A549 (cell line): Measurements from ENCODE around the gene CCL3. TPM values are rescaled to one million over a fixed set of nuclear protein-coding genes. Genes with fewer than 3 reads are reported as not detected.
"Not testable (repeated sequence)": the region's sequence is repeated elsewhere in the genome, so short reads cannot be mapped to it uniquely, and the experiment has no call there.

Experiments
- ATAC-seq, 2 experiments: fragments of 200-7000 bp in 1 of 2; fragments of >200 bp in 1 of 2; cut with Nextera tagmentation in 1 of 2; cut with Tn5 transposase in 1 of 2; 3 replicates each; pipeline versions ENCODE4 v1.8.0 to v1.9.1; 2018 to 2020; ENCODE audit warnings: mild to moderate bottlenecking in 1 of 2, moderate library complexity in 1 of 2
- CTCF ChIA-PET: fragments of 300-600 bp; sonication (Branson Sonifier 250); formaldehyde crosslinking; extraction: SDS; loops from one replicate; lab custom pipeline; 2021; ENCODE audit warnings: antibody characterized with exemption, inconsistent platforms; lab: Yijun Ruan, JAX
- POLR2A ChIA-PET: fragments of 350-600 bp; formaldehyde crosslinking; extraction: SDS; loops from one replicate; lab custom pipeline; 2021; ENCODE audit warnings: antibody characterized with exemption, inconsistent platforms; lab: Yijun Ruan, JAX
- DNase-seq, 2 experiments: peaks; one replicate each; pipeline versions ENCODE4 v3.0.0 to v3.0.0-alpha.2; 2011 to 2016; ENCODE audit warnings: low read depth in 1 of 2, low spot score in 1 of 2
- FAIRE-seq: peaks from 2 replicates; lab custom pipeline; 2011; peaks lifted over from hg19 to GRCh38; lab: Jason Lieb, UNC
- H3K27ac ChIP-seq, 2 experiments: fragments of >200 bp; sonication (Bioruptor Twin); formaldehyde crosslinking; 3 replicates each; pipeline ENCODE4 v1.5.1; 2016 to 2017
- H3K4me1 ChIP-seq: fragments of >200 bp; sonication (Bioruptor Twin); formaldehyde crosslinking; 3 replicates; pipeline ENCODE4 v1.6.1; 2016
- H3K4me2 ChIP-seq: fragments of >200 bp; sonication (Bioruptor Twin); formaldehyde crosslinking; 3 replicates; pipeline ENCODE4 v1.6.1; 2016
- H3K4me3 ChIP-seq: fragments of >200 bp; sonication (Bioruptor Twin); formaldehyde crosslinking; 3 replicates; pipeline ENCODE4 v1.5.1; 2016
- H3K9me3 ChIP-seq: fragments of >200 bp; sonication (Bioruptor Twin); formaldehyde crosslinking; 3 replicates; pipeline ENCODE4 v1.6.1; 2016
- BHLHE40 ChIP-seq: IDR thresholded peaks from 2 replicates; pipeline ENCODE4 v1.6.1; 2012; ENCODE audit warnings: low read depth, low read length, inconsistent platforms
- CBX8 ChIP-seq: fragments of 200-600 bp; sonication (generic); IDR thresholded peaks from 2 replicates; pipeline ENCODE4 v1.6.1; 2016
- CHD2 ChIP-seq: fragments of 150-350 bp; IDR thresholded peaks from 2 replicates; pipeline ENCODE4 v1.6.1; 2014; ENCODE audit warnings: low read length; ENCODE audit not compliant: partially characterized antibody
- ESRRA ChIP-seq: fragments of 150-350 bp; IDR thresholded peaks from 2 replicates; pipeline ENCODE4 v1.6.1; 2014; ENCODE audit warnings: mild to moderate bottlenecking, low read length, borderline replicate concordance
- GATA3 ChIP-seq: IDR thresholded peaks from 2 replicates; pipeline ENCODE4 v1.6.1; 2012; ENCODE audit warnings: borderline replicate concordance
- HDAC2 ChIP-seq: fragments of 200-600 bp; sonication (generic); IDR thresholded peaks from 2 replicates; pipeline ENCODE4 v1.6.1; 2016
- HEYL ChIP-seq: fragments of 250-450 bp; sonication (Bioruptor Pico); IDR thresholded peaks from 2 replicates; pipeline ENCODE4 v1.8.0; 2021; ENCODE audit warnings: mild to moderate bottlenecking, moderate library complexity
- HOXA7 ChIP-seq: fragments of 250-450 bp; sonication (Bioruptor Pico); IDR thresholded peaks from 2 replicates; pipeline ENCODE4 v1.5.0; 2020; ENCODE audit warnings: mild to moderate bottlenecking, moderate library complexity
- JUN ChIP-seq, 2 experiments: fragments of >200 bp; sonication (Bioruptor Twin); formaldehyde crosslinking; IDR thresholded peaks; 2 replicates in 1 of 2; 3 replicates in 1 of 2; pipeline ENCODE4 v1.6.1; 2016 to 2017
- JUNB ChIP-seq: fragments of >200 bp; sonication (Bioruptor Twin); formaldehyde crosslinking; IDR thresholded peaks from 2 replicates; pipeline ENCODE4 v1.6.1; 2016
- KDM1A ChIP-seq: fragments of 200-600 bp; sonication (generic); IDR thresholded peaks from 2 replicates; pipeline ENCODE4 v1.6.1; 2016; ENCODE audit warnings: low read depth, mild to moderate bottlenecking
- MYC ChIP-seq: IDR thresholded peaks from 2 replicates; pipeline ENCODE4 v1.6.1; 2012; ENCODE audit warnings: mild to moderate bottlenecking, inconsistent platforms, low read length, improper control_type of control experiment, borderline replicate concordance
- NPAS2 ChIP-seq: fragments of 250-450 bp; sonication (Bioruptor Pico); IDR thresholded peaks from 2 replicates; pipeline ENCODE4 v1.8.0; 2022; ENCODE audit warnings: mild to moderate bottlenecking, moderate library complexity, borderline replicate concordance
- NR3C1 ChIP-seq: fragments of >200 bp; sonication (Bioruptor Twin); formaldehyde crosslinking; IDR thresholded peaks from 3 replicates; pipeline ENCODE4 v1.6.1; 2017
- PHF8 ChIP-seq: fragments of 200-600 bp; sonication (generic); IDR thresholded peaks from 2 replicates; pipeline ENCODE4 v1.6.1; 2016; ENCODE audit warnings: low read depth, mild to moderate bottlenecking, antibody characterized with exemption, moderate library complexity, borderline replicate concordance
- POLR2A ChIP-seq: IDR thresholded peaks from 2 replicates; pipeline ENCODE4 v1.6.1; 2012; ENCODE audit warnings: mild to moderate bottlenecking, low read length
- RAD21 ChIP-seq, 2 experiments: fragments of >200 bp in 1 of 2; sonication (Bioruptor Twin) in 1 of 2; formaldehyde crosslinking in 1 of 2; IDR thresholded peaks in 1 of 2; conservative IDR thresholded peaks in 1 of 2; 2 replicates in 1 of 2; 3 replicates in 1 of 2; pipeline ENCODE4 v1.6.1; 2012 to 2018; ENCODE audit warnings: inconsistent platforms in 1 of 2
- RFX5 ChIP-seq: fragments of 450-650 bp; IDR thresholded peaks from 2 replicates; pipeline ENCODE4 v1.7.1; 2014; ENCODE audit warnings: antibody characterized with exemption, mild to moderate bottlenecking, moderate library complexity
- SMC3 ChIP-seq: fragments of >200 bp; sonication (Bioruptor Twin); formaldehyde crosslinking; IDR thresholded peaks from 3 replicates; pipeline ENCODE4 v1.6.1; 2018; ENCODE audit warnings: inconsistent platforms
- TFCP2L1 ChIP-seq: fragments of 250-450 bp; sonication (Bioruptor Pico); IDR thresholded peaks from 2 replicates; pipeline ENCODE4 v1.5.0; 2021; ENCODE audit warnings: mild to moderate bottlenecking
- TP53 ChIP-seq: fragments of 250-450 bp; sonication (Bioruptor Pico); IDR thresholded peaks from 2 replicates; pipeline ENCODE4 v1.5.0; 2021; ENCODE audit warnings: mild to moderate bottlenecking, moderate library complexity
- ZSCAN20 ChIP-seq: fragments of 250-450 bp; sonication (Bioruptor Pico); IDR thresholded peaks from 2 replicates; pipeline ENCODE4 v1.8.0; 2022; ENCODE audit warnings: mild to moderate bottlenecking, moderate library complexity
- WGBS: methylation state at CpG from one replicate; pipeline ENCODE4 v1.1.6; 2017; ENCODE audit errors: missing lambda C conversion rate; 5-methylcytosine and 5-hydroxymethylcytosine counted together
- polyA plus RNA-seq, 4 experiments: library from polyadenylated mRNA; depleted of rRNA in 3 of 4; stranded (reverse); fragments of >200 nt; fragmentation: RNase III in 1 of 4; extraction: RNeasy Plus Mini Kit Qiagen cat#74134 plus additional on column Dnase treatment in 1 of 4; gene quantifications; 2 replicates in 3 of 4; 3 replicates in 1 of 4; pipeline ENCODE4 v1.2.3, GENCODE V29; 2011 to 2017
- TF ChIP-seq, protein P1 (sequence below): fragments of >200 bp; sonication (Bioruptor Twin); formaldehyde crosslinking; IDR thresholded peaks from 2 replicates; pipeline ENCODE4 v1.6.1; 2016
- TF ChIP-seq, protein P2 (sequence below): fragments of 250-450 bp; sonication (Bioruptor Pico); IDR thresholded peaks from 2 replicates; pipeline ENCODE4 v1.5.0; 2020; ENCODE audit warnings: low read depth, mild to moderate bottlenecking, moderate library complexity
- TF ChIP-seq, protein P3 (sequence below): IDR thresholded peaks from 2 replicates; pipeline ENCODE4 v1.6.1; 2012; ENCODE audit warnings: low read depth, borderline replicate concordance
- TF ChIP-seq, protein P4 (sequence below): IDR thresholded peaks from 2 replicates; pipeline ENCODE4 v1.6.1; 2012

CCL3 gene
- polyA plus RNA-seq, 2 of the 4 experiments (the other 2 are of a cell fraction): not detected

DNA sequence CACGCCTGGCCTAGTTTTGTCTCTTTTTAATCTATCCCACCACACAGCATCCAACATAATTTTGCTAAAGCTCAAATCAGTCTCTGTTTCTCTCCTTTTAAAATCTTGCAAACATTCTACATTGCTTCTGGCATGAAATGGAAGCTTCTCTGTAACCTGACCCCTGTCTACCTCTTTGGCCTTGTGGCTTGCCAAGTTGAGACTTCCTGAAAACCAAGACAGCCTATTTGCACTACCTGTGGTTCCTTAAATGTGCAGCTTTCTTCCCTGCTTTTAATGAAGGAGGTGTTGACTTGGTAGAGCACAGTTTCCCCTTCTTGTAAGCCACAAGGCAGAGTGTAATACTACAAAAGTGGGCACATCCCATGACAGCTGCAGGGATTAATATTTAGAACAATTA, 6.0 kb upstream of the CCL3 start:
- FAIRE-seq: no peak
- no peak for ATAC-seq
- ChIA-PET POLR2A (no interaction called here), CTCF (no interaction called here)
- no peak for DNase-seq
- H3K27ac ChIP-seq: no peak overlapping the region
- H3K9me3 ChIP-seq: no peaks in the 10 kb centered on the region
- no peak overlapping the region for H3K4me2 ChIP-seq
- TF ChIP-seq, protein P1, sequence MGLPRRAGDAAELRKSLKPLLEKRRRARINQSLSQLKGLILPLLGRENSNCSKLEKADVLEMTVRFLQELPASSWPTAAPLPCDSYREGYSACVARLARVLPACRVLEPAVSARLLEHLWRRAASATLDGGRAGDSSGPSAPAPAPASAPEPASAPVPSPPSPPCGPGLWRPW: no peak
- TF ChIP-seq, protein P2, sequence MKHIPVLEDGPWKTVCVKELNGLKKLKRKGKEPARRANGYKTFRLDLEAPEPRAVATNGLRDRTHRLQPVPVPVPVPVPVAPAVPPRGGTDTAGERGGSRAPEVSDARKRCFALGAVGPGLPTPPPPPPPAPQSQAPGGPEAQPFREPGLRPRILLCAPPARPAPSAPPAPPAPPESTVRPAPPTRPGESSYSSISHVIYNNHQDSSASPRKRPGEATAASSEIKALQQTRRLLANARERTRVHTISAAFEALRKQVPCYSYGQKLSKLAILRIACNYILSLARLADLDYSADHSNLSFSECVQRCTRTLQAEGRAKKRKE (CRISPR knock-in tag): no peak
- TF ChIP-seq, protein P3, sequence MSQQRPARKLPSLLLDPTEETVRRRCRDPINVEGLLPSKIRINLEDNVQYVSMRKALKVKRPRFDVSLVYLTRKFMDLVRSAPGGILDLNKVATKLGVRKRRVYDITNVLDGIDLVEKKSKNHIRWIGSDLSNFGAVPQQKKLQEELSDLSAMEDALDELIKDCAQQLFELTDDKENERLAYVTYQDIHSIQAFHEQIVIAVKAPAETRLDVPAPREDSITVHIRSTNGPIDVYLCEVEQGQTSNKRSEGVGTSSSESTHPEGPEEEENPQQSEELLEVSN: no peak
- TF ChIP-seq CBX8: no peak
- TF ChIP-seq GATA3: no peak
- TF ChIP-seq RFX5: no peak
- no peak for TF ChIP-seq TP53 (CRISPR knock-in tag)
- 12% methylated on average over 1 of the region's 1 CpG for WGBS
- no peaks in the 10 kb centered on the region for H3K4me1 ChIP-seq
- H3K4me3 ChIP-seq: no peak overlapping the region

DNA sequence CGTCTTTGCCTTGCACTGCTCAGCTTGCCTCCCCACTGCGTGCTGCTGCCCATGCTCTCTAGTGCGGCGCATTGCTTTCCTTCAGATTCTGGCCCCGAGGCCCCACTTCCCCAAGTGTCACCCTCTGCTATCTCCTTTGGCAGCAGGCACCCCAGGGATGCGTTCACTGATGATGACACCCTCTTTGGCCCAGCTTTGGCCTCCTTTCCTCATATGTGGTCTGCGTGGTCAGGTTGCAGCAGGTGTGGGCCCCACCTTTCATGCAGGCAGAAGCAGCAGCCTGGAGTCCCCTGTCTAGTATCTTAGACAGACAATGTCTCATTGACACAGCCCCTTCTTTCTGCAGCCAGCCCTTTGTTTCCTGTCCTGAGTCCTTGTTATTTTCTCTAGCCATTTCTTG, 4.8 kb upstream of the CCL3 start:
- no peak for DNase-seq
- FAIRE-seq: no peak
- 41% methylated on average over 7 of the region's 7 CpGs for WGBS
- H3K27ac ChIP-seq: no peak overlapping the region
- TF ChIP-seq PHF8: no peak
- no peak for TF ChIP-seq HOXA7 (CRISPR knock-in tag)
- no peak for TF ChIP-seq NPAS2
- TF ChIP-seq ESRRA: no peak
- no peak for TF ChIP-seq SMC3
- TF ChIP-seq HEYL (CRISPR knock-in tag): no peak
- no peak for TF ChIP-seq JUN (IDR thresholded peaks at IDR 0.05)
- TF ChIP-seq TFCP2L1 (CRISPR knock-in tag): no peak
- no peak for TF ChIP-seq CHD2
- no peak for TF ChIP-seq NR3C1
- TF ChIP-seq ZSCAN20 (CRISPR knock-in tag): no peak
- TF ChIP-seq, protein P4, sequence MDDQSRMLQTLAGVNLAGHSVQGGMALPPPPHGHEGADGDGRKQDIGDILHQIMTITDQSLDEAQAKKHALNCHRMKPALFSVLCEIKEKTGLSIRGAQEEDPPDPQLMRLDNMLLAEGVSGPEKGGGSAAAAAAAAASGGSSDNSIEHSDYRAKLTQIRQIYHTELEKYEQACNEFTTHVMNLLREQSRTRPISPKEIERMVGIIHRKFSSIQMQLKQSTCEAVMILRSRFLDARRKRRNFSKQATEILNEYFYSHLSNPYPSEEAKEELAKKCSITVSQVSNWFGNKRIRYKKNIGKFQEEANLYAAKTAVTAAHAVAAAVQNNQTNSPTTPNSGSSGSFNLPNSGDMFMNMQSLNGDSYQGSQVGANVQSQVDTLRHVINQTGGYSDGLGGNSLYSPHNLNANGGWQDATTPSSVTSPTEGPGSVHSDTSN: no peak
- TF ChIP-seq CBX8: no peak
- TF ChIP-seq TP53 (CRISPR knock-in tag): no peak
- TF ChIP-seq KDM1A: no peak
- TF ChIP-seq JUNB: no peak
- ChIA-PET CTCF (no interaction called here), POLR2A (no interaction called here)
- H3K4me2 ChIP-seq: no peak overlapping the region
- no peak overlapping the region for H3K4me3 ChIP-seq
- no peaks in the 10 kb centered on the region for H3K4me1 ChIP-seq
- H3K9me3 ChIP-seq: no peaks in the 10 kb centered on the region
- peak in 1 of 2 experiments; percentile 32; a peak in 1 of 6 replicates for ATAC-seq

DNA sequence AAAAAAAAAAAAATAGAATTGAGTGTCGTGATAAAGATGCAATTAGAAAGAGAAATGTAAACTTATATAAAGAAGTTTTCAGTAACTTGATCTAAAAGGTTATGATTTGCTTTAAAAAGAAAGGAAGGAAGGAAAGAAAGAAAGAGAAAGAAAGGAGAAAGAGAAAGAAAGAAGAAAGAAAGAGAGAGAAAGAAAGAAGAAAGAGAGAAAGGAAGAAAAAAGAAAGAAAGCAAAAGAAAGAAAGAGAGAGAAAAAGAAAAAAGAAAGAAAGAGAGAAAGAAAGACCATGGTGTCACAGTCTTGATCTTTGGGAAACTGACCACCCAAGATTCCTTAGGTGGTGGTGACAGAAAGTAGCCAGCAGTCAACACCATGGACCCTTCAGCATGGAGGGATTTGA, 4.3 kb upstream of the CCL3 start:
- WGBS: 19% methylated on average over 1 of the region's 1 CpG
- CTCF ChIA-PET: no interaction called here
- POLR2A ChIA-PET: no interaction called here
- Histone ChIP-seq H3K4me1 (no peaks in the 10 kb centered on the region), H3K27ac (no peak overlapping the region), H3K9me3 (no peaks in the 10 kb centered on the region), H3K4me2 (no peak overlapping the region), H3K4me3 (no peak overlapping the region)
- DNase-seq: no peak
- no peak for ATAC-seq
- no peak for TF ChIP-seq SMC3
- no peak for TF ChIP-seq MYC
- no peak for TF ChIP-seq HDAC2
- TF ChIP-seq POLR2A: no peak
- TF ChIP-seq, protein P2 (CRISPR knock-in tag): no peak
- no peak for TF ChIP-seq PHF8
- no peak for TF ChIP-seq BHLHE40
- no peak for TF ChIP-seq ZSCAN20 (CRISPR knock-in tag)
- TF ChIP-seq RAD21 (conservative IDR thresholded peaks at IDR 0.05 in 1 of 2, IDR thresholded peaks at IDR 0.05 in 1 of 2): no peak
- FAIRE-seq: no peak

DNA sequence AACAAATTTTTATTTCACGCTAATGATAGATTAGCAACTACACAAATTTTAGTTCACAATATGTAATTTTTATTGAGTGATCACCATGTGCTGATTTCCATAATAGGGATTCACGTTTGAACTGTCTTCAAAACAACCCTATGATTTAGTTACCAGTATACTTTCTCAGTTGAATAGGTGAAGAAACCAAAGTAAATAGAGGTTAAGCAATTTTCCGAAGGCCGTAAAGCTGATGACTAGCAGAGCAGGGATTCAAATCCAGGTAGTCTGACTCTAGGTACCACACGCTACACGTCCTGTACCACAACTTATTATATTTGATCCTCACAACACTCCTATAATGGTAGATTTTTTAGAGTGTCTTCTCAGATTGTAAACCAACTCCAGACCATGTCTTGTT, 2.8 kb upstream of the CCL3 start:
- ATAC-seq, H3K4me3 ChIP-seq, FAIRE-seq, POLR2A ChIA-PET, H3K4me2 ChIP-seq, H3K4me1 ChIP-seq, H3K9me3 ChIP-seq, H3K27ac ChIP-seq, DNase-seq: not testable (repeated sequence)
- WGBS: 51% methylated on average over 6 of the region's 6 CpGs
- CTCF ChIA-PET: interaction anchor here (0.6 to 1.3 kb wide), 2 partner anchors 56 to 123 kb away, joined by 3 to 6 read pairs; no protein-coding TSS in a partner anchor
